H1 (cell line): ENCODE results near the gene ATG16L1. TPM values are rescaled to one million over a fixed set of nuclear protein-coding genes. Genes with fewer than 3 reads are reported as not detected.

Experiments
- CTCF ChIA-PET: fragments of 300-600 bp; sonication (Branson Sonifier 250); formaldehyde crosslinking; loops from one replicate; lab custom pipeline; 2021; ENCODE audit not compliant: partially characterized antibody; lab: Charles Lee
- POLR2A ChIA-PET: fragments of 300-600 bp; sonication (Branson Sonifier 250); formaldehyde crosslinking; loops from one replicate; lab custom pipeline; 2021; ENCODE audit warnings: inconsistent platforms; ENCODE audit not compliant: partially characterized antibody; lab: Charles Lee
- DNase-seq, 2 experiments: peaks; one replicate each; pipeline versions ENCODE4 v3.0.0 to v3.0.0-alpha.2; 2010 to 2022; ENCODE audit warnings: low spot score in 2 of 2, low read depth in 1 of 2, mixed read lengths in 1 of 2
- FAIRE-seq: peaks from 2 replicates; lab custom pipeline; 2011; peaks lifted over from hg19 to GRCh38; lab: Jason Lieb, UNC
- H2AFZ ChIP-seq: 2 replicates; pipeline ENCODE4 v1.8.1; 2012; ENCODE audit warnings: low read length, inconsistent platforms
- H2AK5ac ChIP-seq: 2 replicates; pipeline ENCODE4 v1.6.1; 2013; ENCODE audit warnings: low read depth, low read length
- H2BK120ac ChIP-seq: replicated peaks from 2 replicates; pipeline ENCODE3; 2013; ENCODE audit warnings: low read depth, low read length, inconsistent platforms
- H2BK12ac ChIP-seq: 2 replicates; pipeline ENCODE4 v1.6.1; 2013; ENCODE audit warnings: low read depth, low read length
- H2BK15ac ChIP-seq: 2 replicates; pipeline ENCODE4 v1.6.1; 2013; ENCODE audit warnings: low read length
- H2BK20ac ChIP-seq: 2 replicates; pipeline ENCODE4 v1.6.1; 2013; ENCODE audit warnings: low read length
- H2BK5ac ChIP-seq: 2 replicates; pipeline ENCODE4 v1.6.1; 2013; ENCODE audit warnings: low read depth, low read length
- H3K14ac ChIP-seq: 2 replicates; pipeline ENCODE4 v1.6.1; 2013; ENCODE audit warnings: inconsistent platforms; ENCODE audit not compliant: insufficient read length
- H3K18ac ChIP-seq: 2 replicates; pipeline ENCODE4 v1.6.1; 2013; ENCODE audit warnings: low read length; ENCODE audit errors: extremely low read depth
- H3K23ac ChIP-seq: 2 replicates; pipeline ENCODE4 v1.6.1; 2013; ENCODE audit warnings: inconsistent platforms; ENCODE audit not compliant: insufficient read length
- H3K23me2 ChIP-seq: 2 replicates; pipeline ENCODE4 v1.6.1; 2013; ENCODE audit warnings: low read depth, low read length
- H3K27ac ChIP-seq: 2 replicates; pipeline ENCODE4 v1.6.1; 2011; ENCODE audit warnings: low read depth, low read length, inconsistent platforms
- H3K27me3 ChIP-seq, 4 experiments: replicated peaks in 1 of 4; 1 replicate in 1 of 4; 2 replicates in 3 of 4; pipeline versions ENCODE4 v1.6.1 to v1.8.1; 2011 to 2013; ENCODE audit warnings: low read length in 3 of 4, mild to moderate bottlenecking in 3 of 4, inconsistent platforms in 2 of 4, mixed read lengths in 2 of 4, moderate library complexity in 1 of 4; ENCODE audit not compliant: control insufficient read depth in 3 of 4, insufficient read depth in 3 of 4; ENCODE audit errors: extremely low read depth in 1 of 4
- H3K36me3 ChIP-seq, 4 experiments: 2 replicates each; pipeline versions ENCODE4 v1.6.1 to v1.8.1; 2011 to 2013; ENCODE audit warnings: mild to moderate bottlenecking in 4 of 4, low read length in 3 of 4, moderate library complexity in 2 of 4, control low read depth in 1 of 4, inconsistent platforms in 1 of 4; ENCODE audit not compliant: insufficient read depth in 4 of 4, control insufficient read depth in 2 of 4
- H3K4ac ChIP-seq: replicated peaks from 2 replicates; pipeline ENCODE3; 2013; ENCODE audit warnings: low read length, low read depth, mixed read lengths, inconsistent platforms; ENCODE audit not compliant: insufficient read length
- H3K4me1 ChIP-seq, 4 experiments: replicated peaks in 1 of 4; 1 replicate in 1 of 4; 2 replicates in 3 of 4; pipeline versions ENCODE4 v1.6.1 to v1.8.1; 2011 to 2013; ENCODE audit warnings: low read length in 3 of 4, inconsistent platforms in 2 of 4, mixed read lengths in 1 of 4; ENCODE audit not compliant: insufficient read depth in 4 of 4, control insufficient read depth in 3 of 4
- H3K4me2 ChIP-seq, 2 experiments: 2 replicates each; pipeline versions ENCODE4 v1.6.1 to v1.8.1; 2011 to 2013; ENCODE audit warnings: low read depth in 2 of 2, low read length in 2 of 2, control low read depth in 1 of 2, inconsistent platforms in 1 of 2, mild to moderate bottlenecking in 1 of 2; ENCODE audit not compliant: insufficient read depth in 1 of 2
- H3K4me3 ChIP-seq, 4 experiments: fragments of 200-600, 300-600 bp in 1 of 4; sonication (generic), shearing (Covaris generic), sonication (Bioruptor Twin) in 1 of 4; 2 replicates each; pipeline versions ENCODE4 v1.5.1 to v1.8.1; 2011 to 2016; ENCODE audit warnings: low read length in 4 of 4, low read depth in 3 of 4, control low read depth in 2 of 4, inconsistent platforms in 2 of 4, mild to moderate bottlenecking in 2 of 4, mixed read lengths in 1 of 4, moderate library complexity in 1 of 4; ENCODE audit not compliant: insufficient read depth in 2 of 4; ENCODE audit errors: extremely low read depth in 1 of 4
- H3K56ac ChIP-seq: replicated peaks from 2 replicates; pipeline ENCODE3; 2013; ENCODE audit warnings: low read depth, mild to moderate bottlenecking, mixed read lengths, low read length, inconsistent platforms; ENCODE audit not compliant: insufficient read length
- H3K79me1 ChIP-seq: 2 replicates; pipeline ENCODE4 v1.6.1; 2013; ENCODE audit warnings: low read depth, low read length, control low read depth
- H3K79me2 ChIP-seq, 2 experiments: 2 replicates each; pipeline versions ENCODE4 v1.6.1 to v1.8.1; 2012 to 2013; ENCODE audit warnings: low read length in 2 of 2, mild to moderate bottlenecking in 2 of 2, inconsistent platforms in 1 of 2; ENCODE audit not compliant: insufficient read depth in 2 of 2, control insufficient read depth in 1 of 2
- H3K9ac ChIP-seq, 4 experiments: replicated peaks in 1 of 4; 1 replicate in 1 of 4; 2 replicates in 3 of 4; pipeline versions ENCODE4 v1.6.1 to v1.8.1; 2011 to 2013; ENCODE audit warnings: low read depth in 3 of 4, low read length in 3 of 4, control low read depth in 2 of 4, mild to moderate bottlenecking in 2 of 4, moderate library complexity in 2 of 4, inconsistent platforms in 1 of 4; ENCODE audit errors: extremely low read depth in 1 of 4
- H3K9me3 ChIP-seq, 2 experiments: 2 replicates each; pipeline versions ENCODE4 v1.6.1 to v1.8.1; 2012 to 2013; ENCODE audit warnings: mild to moderate bottlenecking in 2 of 2, moderate library complexity in 2 of 2, control low read depth in 1 of 2, inconsistent platforms in 1 of 2, low read depth in 1 of 2, low read length in 1 of 2, mixed read lengths in 1 of 2; ENCODE audit not compliant: insufficient read depth in 2 of 2
- H4K20me1 ChIP-seq, 2 experiments: replicated peaks in 1 of 2; 2 replicates each; pipeline versions ENCODE3 to v1.8.1; 2011 to 2013; ENCODE audit warnings: inconsistent platforms in 2 of 2, low read length in 2 of 2, mild to moderate bottlenecking in 1 of 2; ENCODE audit not compliant: insufficient read depth in 2 of 2, control insufficient read depth in 1 of 2
- H4K5ac ChIP-seq: 2 replicates; pipeline ENCODE4 v1.6.1; 2013; ENCODE audit warnings: low read length, low read depth, mixed read lengths, inconsistent platforms; ENCODE audit not compliant: insufficient read length
- H4K8ac ChIP-seq: 2 replicates; pipeline ENCODE4 v1.8.0; 2013; ENCODE audit warnings: mild to moderate bottlenecking, moderate library complexity, low read length, inconsistent platforms; ENCODE audit not compliant: insufficient read depth; ENCODE audit errors: extremely low read depth
- H4K91ac ChIP-seq: replicated peaks from 2 replicates; pipeline ENCODE3; 2013; ENCODE audit warnings: low read length, mixed read lengths, inconsistent platforms; ENCODE audit not compliant: insufficient read length
- CEBPB ChIP-seq: IDR thresholded peaks from 2 replicates; pipeline ENCODE4 v1.6.1; 2012; ENCODE audit warnings: low read depth, low read length
- WGBS, 2 experiments: shearing (Covaris generic) in 1 of 2; methylation state at CpG; one replicate each; pipeline versions ENCODE4 v1.1.6 to v1.1.7; 2013 to 2015; ENCODE audit warnings: low lambda C conversion rate in 2 of 2, mixed read lengths in 2 of 2, inconsistent platforms in 1 of 2, low coverage in 1 of 2, missing lambda C conversion rate in 1 of 2; ENCODE audit not compliant: insufficient replicate concordance in 2 of 2, insufficient coverage in 1 of 2, insufficient read length in 1 of 2; ENCODE audit errors: extremely low coverage in 1 of 2, missing lambda C conversion rate in 1 of 2; 5-methylcytosine and 5-hydroxymethylcytosine counted together
- polyA plus RNA-seq, 7 experiments: library from polyadenylated mRNA; depleted of rRNA in 3 of 7; stranded (reverse) in 5 of 7; unstranded in 2 of 7; fragments of >200 nt in 5 of 7; fragments of 200-250 nt in 2 of 7; gene quantifications; 1 replicate in 5 of 7; 2 replicates in 1 of 7; 4 replicates in 1 of 7; pipeline versions ENCODE4 v1.2.1 to v1.2.3, GENCODE V29; 2011 to 2013; ENCODE audit warnings: missing spikeins in 2 of 7, mixed read lengths in 2 of 7
- total RNA-seq: library from RNA; stranded (reverse); fragmentation: NEBNext Ultra II Directional; extraction: Animal tissue kit (Norgen Biotek cat#: 25700); gene quantifications from 2 replicates; pipeline ENCODE4 v1.2.1, GENCODE V29; 2021

Gene ATG16L1
- total and polyA plus RNA-seq, 2 of the 8 experiments (the other 6 are each of a cell fraction or from before 2014, with no cell fraction given): 18.3 to 31.0 TPM

- WGBS, 2 experiments: 93% methylated on average over 5 of the region's 5 CpGs; no CpG with 5 or more reads in 1 of the 2 experiments
- Histone ChIP-seq H3K23ac (no peak overlapping the region), H3K4ac (no peak overlapping the region), H3K9ac (no peak overlapping the region), H3K79me1 (no peaks in the 10 kb centered on the region), H3K56ac (no peak overlapping the region), H4K5ac (no peak overlapping the region), H3K14ac (no peak overlapping the region), H3K27me3 (no peaks in the 10 kb centered on the region; a peak in 1 of 7 replicates), H3K4me2 (no peak overlapping the region), H4K8ac (no peak overlapping the region), H2AK5ac (no peak overlapping the region), H2AFZ (no peak overlapping the region), H4K91ac (no peak overlapping the region), H2BK5ac (no peak overlapping the region), H3K27ac (no peak overlapping the region), H2BK120ac (no peak overlapping the region), H2BK15ac (no peak overlapping the region), H3K36me3 (no peaks in the 10 kb centered on the region), H2BK20ac (no peak overlapping the region), H3K18ac (no peak overlapping the region), H4K20me1 (no peaks in the 10 kb centered on the region), H3K23me2 (no peaks in the 10 kb centered on the region), H3K79me2 (no peaks in the 10 kb centered on the region), H3K4me3 (no peak overlapping the region), H3K4me1 (no peaks in the 10 kb centered on the region), H2BK12ac (no peak overlapping the region), H3K9me3 (0 out of 4 replicates have a peak, but pooled peaks cover 0 to 4% of the 10 kb centered on the region in 2 experiments)
- FAIRE-seq (no peak), DNase-seq (no peak)
- POLR2A ChIA-PET: interaction anchor here (1.2 kb wide), 1 partner anchor 13 kb away, joined by 3 read pairs; no protein-coding TSS in a partner anchor
- CTCF ChIA-PET: interaction anchor here (0.6 to 2.6 kb wide), 5 partner anchors 10 to 491 kb away, joined by 3 to 8 read pairs (median 3); no protein-coding TSS in a partner anchor
- no peak for TF ChIP-seq CEBPB
Measured at GRCh38 chr2:233342301-233342700, 90.8 kb downstream of the ATG16L1 start.
